KOPT-K1 (cell line): ENCODE data around the gene OAS3.
"Not testable (repeated sequence)": the region's sequence is repeated elsewhere in the genome, so short reads cannot be mapped to it uniquely, and the experiment has no call there.

ENCODE experiments used
- H3K27ac ChIP-seq: fragments of 200-600 bp; sonication (generic); 2 replicates; pipeline ENCODE4 v1.5.1; 2016; ENCODE audit warnings: antibody characterized with exemption, mild to moderate bottlenecking, low read depth, low read length; ENCODE audit not compliant: poor library complexity, severe bottlenecking
- H3K36me3 ChIP-seq: fragments of 200-600 bp; sonication (generic); 2 replicates; pipeline ENCODE4 v1.5.1; 2017; ENCODE audit warnings: antibody characterized with exemption, mild to moderate bottlenecking, low read length, moderate library complexity; ENCODE audit not compliant: insufficient read depth
- H3K9me3 ChIP-seq: fragments of 200-600 bp; sonication (generic); 2 replicates; pipeline ENCODE4 v1.5.1; 2017; ENCODE audit warnings: antibody characterized with exemption, low read length, mild to moderate bottlenecking; ENCODE audit not compliant: insufficient read depth, poor library complexity, severe bottlenecking

The OAS3 gene

DNA sequence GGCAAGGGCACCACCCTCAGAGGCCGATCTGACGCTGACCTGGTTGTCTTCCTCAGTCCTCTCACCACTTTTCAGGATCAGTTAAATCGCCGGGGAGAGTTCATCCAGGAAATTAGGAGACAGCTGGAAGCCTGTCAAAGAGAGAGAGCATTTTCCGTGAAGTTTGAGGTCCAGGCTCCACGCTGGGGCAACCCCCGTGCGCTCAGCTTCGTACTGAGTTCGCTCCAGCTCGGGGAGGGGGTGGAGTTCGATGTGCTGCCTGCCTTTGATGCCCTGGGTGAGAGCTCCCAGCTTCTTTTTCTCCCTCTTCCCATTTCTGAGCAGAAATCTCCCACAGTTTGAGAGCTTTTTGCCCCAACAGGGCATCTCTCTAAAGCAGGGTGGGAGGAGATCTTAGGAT lies 29.7 kb upstream of the OAS3 start:
- Histone ChIP-seq H3K9me3 (peaks cover 18% of the 10 kb centered on the region), H3K27ac (peak overlapping the region; percentile 1), H3K36me3 (no peaks in the 10 kb centered on the region)

- H3K9me3 ChIP-seq: peaks cover 23% of the 10 kb centered on the region
- no peak overlapping the region for H3K27ac ChIP-seq
- no peaks in the 10 kb centered on the region for H3K36me3 ChIP-seq
Measured at GRCh38 chr12:112909693-112910092, 28.6 kb upstream of the OAS3 start.

GRCh38 chr12:112913038-112913688 lies 25.1 kb upstream of the OAS3 start:
- no peak overlapping the region for H3K27ac ChIP-seq
- no peaks in the 10 kb centered on the region for H3K36me3 ChIP-seq
- H3K9me3 ChIP-seq: peaks cover 23% of the 10 kb centered on the region

DNA sequence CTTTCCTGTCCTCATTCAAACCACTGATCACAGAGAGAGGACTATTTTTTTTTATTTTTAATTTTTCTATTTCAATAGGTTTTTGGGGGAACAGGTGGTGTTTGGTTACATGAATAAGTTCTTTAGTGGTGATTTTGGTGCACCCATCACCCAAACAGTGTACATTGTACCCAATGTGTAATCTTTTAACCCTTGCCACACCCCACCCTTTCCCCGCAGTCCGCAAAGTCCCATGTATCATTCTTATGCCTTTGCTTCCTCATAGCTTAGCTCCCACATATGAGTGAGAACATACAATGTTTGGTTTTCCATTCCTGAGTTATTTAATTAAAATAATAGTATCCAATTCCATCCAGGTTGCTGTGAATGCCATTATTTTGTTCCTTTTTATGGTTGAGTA lies 24.4 kb upstream of the OAS3 start:
- H3K27ac ChIP-seq, H3K36me3 ChIP-seq: not testable (repeated sequence)
- H3K9me3 ChIP-seq: peaks cover 23% of the 10 kb centered on the region

GRCh38 chr12:112916270-112916669 lies 22.0 kb upstream of the OAS3 start:
- Histone ChIP-seq H3K27ac (no peak overlapping the region), H3K9me3 (peaks cover 23% of the 10 kb centered on the region), H3K36me3 (no peaks in the 10 kb centered on the region)

DNA sequence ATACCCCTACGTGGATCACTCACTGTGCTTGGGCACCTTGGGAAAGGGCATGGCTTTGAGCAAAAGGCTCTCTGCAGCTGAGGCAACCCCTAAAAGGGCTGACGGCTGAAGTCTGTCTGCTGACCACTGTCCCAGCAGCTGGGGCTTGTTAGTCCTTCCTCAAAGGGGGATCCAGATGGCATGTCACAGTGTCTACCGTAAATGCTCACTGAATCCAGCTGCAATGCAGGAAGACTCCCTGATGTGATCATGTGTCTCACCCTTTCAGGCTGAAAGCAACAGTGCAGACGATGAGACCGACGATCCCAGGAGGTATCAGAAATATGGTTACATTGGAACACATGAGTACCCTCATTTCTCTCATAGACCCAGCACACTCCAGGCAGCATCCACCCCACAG lies 19.2 kb upstream of the OAS3 start:
- Histone ChIP-seq H3K9me3 (no peaks in the 10 kb centered on the region), H3K36me3 (no peaks in the 10 kb centered on the region), H3K27ac (no peak overlapping the region)

GRCh38 chr12:112924986-112925385 lies 13.3 kb upstream of the OAS3 start:
- Histone ChIP-seq H3K36me3 (no peaks in the 10 kb centered on the region), H3K9me3 (no peaks in the 10 kb centered on the region), H3K27ac (no peak overlapping the region)

GRCh38 chr12:112926416-112927033 lies 11.7 kb upstream of the OAS3 start:
- H3K36me3 ChIP-seq, H3K9me3 ChIP-seq, H3K27ac ChIP-seq: not testable (repeated sequence)

- Histone ChIP-seq H3K27ac (no peak overlapping the region), H3K36me3 (no peaks in the 10 kb centered on the region), H3K9me3 (no peaks in the 10 kb centered on the region)
Measured at GRCh38 chr12:112927475-112927874, 10.8 kb upstream of the OAS3 start.

DNA sequence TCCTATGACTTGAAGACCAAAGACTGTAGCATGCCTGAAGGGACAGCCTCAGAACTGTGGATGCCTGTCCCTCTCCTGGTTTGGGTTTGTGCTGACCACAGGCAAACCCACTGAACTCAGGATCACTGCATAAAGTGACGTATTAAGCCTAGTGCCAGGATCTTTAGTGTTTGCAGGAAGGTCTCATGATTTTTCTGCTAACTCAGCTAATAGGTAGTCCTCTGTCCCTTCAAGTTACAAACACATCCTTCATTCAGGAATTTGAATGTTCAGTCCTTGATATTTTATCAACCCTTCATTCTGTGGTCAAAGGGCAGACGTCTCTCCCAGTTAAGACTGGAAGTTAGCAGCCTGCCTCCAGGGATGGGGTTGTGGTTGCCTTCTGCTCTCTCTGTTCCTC lies 10.3 kb upstream of the OAS3 start:
- no peaks in the 10 kb centered on the region for H3K9me3 ChIP-seq
- no peaks in the 10 kb centered on the region for H3K36me3 ChIP-seq
- no peak overlapping the region for H3K27ac ChIP-seq

DNA sequence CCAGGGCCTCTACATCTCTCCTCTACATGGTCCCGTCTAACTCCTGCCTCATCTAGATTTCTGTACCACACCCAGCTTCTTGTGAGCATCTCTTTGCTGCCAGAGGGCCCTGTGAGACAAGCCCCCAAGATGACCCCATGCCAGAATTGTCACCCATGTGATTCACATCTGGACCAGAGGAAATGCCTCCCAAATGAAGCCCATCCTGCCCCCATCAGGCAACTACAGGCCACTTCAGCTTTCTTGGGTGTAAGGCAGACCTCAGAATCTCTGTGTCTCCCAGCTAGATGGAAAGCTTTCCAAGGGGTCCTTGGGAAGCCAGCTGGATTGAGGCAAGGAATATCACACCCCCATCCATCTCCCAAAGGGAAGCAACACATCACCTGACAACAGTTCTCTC lies 9.3 kb upstream of the OAS3 start:
- Histone ChIP-seq H3K36me3 (no peaks in the 10 kb centered on the region), H3K27ac (no peak overlapping the region), H3K9me3 (no peaks in the 10 kb centered on the region)

DNA sequence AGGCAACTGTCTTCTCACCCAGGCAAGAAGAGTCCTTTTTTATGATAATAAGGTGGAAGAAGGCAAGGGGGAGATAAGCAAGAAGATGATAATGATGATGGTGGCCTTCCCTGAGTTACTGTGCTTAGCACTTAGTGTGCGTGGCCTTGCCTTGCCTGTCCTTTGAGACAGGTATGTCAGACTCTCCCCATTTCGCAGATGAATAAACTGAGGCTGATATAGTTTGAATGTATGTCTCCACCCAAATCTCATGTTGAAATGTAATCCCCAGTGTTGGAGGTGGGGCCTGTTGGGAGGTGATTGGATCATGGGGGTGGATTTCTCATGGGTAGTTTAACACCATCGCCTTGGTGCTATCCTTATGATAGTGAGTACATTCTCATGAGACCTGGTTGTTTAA lies 8.6 kb upstream of the OAS3 start:
- Histone ChIP-seq H3K9me3 (no peaks in the 10 kb centered on the region), H3K36me3 (no peaks in the 10 kb centered on the region), H3K27ac (no peak overlapping the region)

GRCh38 chr12:112930350-112930749 lies 7.9 kb upstream of the OAS3 start:
- no peak overlapping the region for H3K27ac ChIP-seq
- no peaks in the 10 kb centered on the region for H3K9me3 ChIP-seq
- H3K36me3 ChIP-seq: no peaks in the 10 kb centered on the region

DNA sequence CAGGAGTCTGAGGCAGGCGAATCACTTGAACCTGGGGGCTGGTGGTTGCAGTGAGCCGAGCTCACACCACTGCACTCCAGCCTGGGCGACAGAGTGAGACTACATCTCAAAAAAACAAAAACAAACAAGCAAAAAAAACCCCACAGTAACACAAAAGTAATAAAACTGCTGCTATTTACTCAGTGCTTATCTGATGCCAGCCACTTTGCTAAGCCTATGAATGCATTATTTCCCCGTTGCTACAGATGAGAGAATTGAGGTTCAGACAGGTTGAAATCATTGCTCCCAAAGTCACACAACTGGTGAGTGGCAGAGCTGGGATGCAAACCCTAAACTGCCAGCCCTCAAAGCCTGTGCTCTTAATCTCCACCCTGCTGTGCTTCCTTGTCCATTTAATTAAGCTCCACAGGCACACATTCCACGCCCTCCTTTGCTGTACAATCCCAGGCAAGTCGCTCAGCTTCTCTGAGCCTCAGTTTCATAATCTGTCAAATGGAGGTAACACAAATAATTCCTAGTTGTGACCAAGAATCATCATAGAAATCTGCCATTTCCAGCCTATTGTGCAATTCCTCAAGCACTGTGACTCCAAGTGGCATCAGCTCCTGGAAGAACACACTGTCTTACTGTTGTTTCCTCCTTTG lies 5.7 kb upstream of the OAS3 start:
- Histone ChIP-seq H3K9me3 (no peaks in the 10 kb centered on the region), H3K27ac (no peak overlapping the region), H3K36me3 (no peaks in the 10 kb centered on the region)

DNA sequence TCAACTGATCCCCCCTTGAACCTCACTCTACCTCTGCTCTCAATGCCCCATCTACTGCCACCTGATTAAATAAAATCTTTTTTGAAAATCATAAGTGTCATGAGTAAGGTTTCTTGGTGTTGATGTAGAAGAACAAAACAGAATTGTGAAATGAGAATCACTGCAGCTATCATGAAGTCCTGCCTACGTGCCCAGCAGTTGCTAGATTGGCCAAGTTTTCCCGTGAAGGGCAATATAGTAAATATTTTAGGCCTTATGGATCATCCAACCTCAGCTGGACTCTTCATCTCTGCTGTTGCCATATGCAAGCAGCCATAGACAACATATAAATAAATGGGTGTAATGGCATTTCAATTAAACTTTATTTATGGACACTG lies 5.2 kb upstream of the OAS3 start:
- Histone ChIP-seq H3K9me3 (no peaks in the 10 kb centered on the region), H3K27ac (no peak overlapping the region)

GRCh38 chr12:112936264-112936663 lies 2.0 kb upstream of the OAS3 start:
- H3K9me3 ChIP-seq: no peaks in the 10 kb centered on the region
- no peaks in the 10 kb centered on the region for H3K36me3 ChIP-seq
- no peak overlapping the region for H3K27ac ChIP-seq

More for the DNA sequence above, 5.2 kb upstream of the OAS3 start:
- no peaks in the 10 kb centered on the region for H3K36me3 ChIP-seq
